Measurements from ENCODE around the gene KCNK10. TPM values are rescaled to one million over a fixed set of nuclear protein-coding genes. Genes with fewer than 3 reads are reported as not detected.

Gene KCNK10
- total and polyA plus RNA-seq, 10 of the 15 experiments (the other 5 are each of a cell fraction or from before 2014, with no cell fraction given) = 0.01 to 0.06 (median 0.02) TPM; not detected in 7

- TF ChIP-seq ZBTB40 (IDR thresholded peaks at IDR 0.05; ENCODE audit: borderline replicate concordance) (no peak), PAX5 (IDR thresholded peaks at IDR 0.05; ENCODE audit: borderline replicate concordance, low read depth, low read length) (no peak), TCF12 (IDR thresholded peaks at IDR 0.05; ENCODE audit: low read depth, low read length) (no peak)
These were observed 41.6 kb downstream of the KCNK10 start (continued) for GRCh38 chr14:88281447-88281846.

GRCh38 chr14:88276923-88277596 lies 46.0 kb downstream of the KCNK10 start:
- RAD21 ChIA-PET (ENCODE audit: unreplicated experiment) = no interaction called here
- Histone ChIP-seq H3K36me3 (ENCODE audit: control insufficient read depth in 2 of 2, insufficient read depth in 2 of 2, low read length in 1 of 2) (no peaks in the 10 kb centered on the region), H3K79me2 (ENCODE audit: control insufficient read depth, insufficient read depth, low read length) (no peaks in the 10 kb centered on the region), H3K9me3 (replicated peaks; ENCODE audit: control insufficient read depth, insufficient read depth, low read length) (no peaks in the 10 kb centered on the region), H3K4me2 (ENCODE audit: control insufficient read depth, insufficient read depth) (no peak overlapping the region), H4K20me1 (ENCODE audit: control insufficient read depth, insufficient read depth) (no peaks in the 10 kb centered on the region), H3K9ac (ENCODE audit: control insufficient read depth, insufficient read depth, low read length) (no peak overlapping the region), H3K4me3 (no peak overlapping the region), H3K27me3 (replicated peaks in 1 of 2; ENCODE audit: control insufficient read depth in 2 of 2, insufficient read depth in 2 of 2, low read length in 1 of 2) (no peaks in the 10 kb centered on the region), H3K4me1 (ENCODE audit: control insufficient read depth, insufficient read depth, low read length) (no peaks in the 10 kb centered on the region), H3K27ac (ENCODE audit: control insufficient read depth, insufficient read depth) (no peak overlapping the region), H2AFZ (ENCODE audit: control insufficient read depth, low read depth, low read length) (no peak overlapping the region)
- 3% methylated on average over 3 of the region's 3 CpGs for WGBS (ENCODE audit: insufficient coverage, insufficient replicate concordance, low lambda C conversion rate, missing lambda C conversion rate)
- FAIRE-seq (no peak), ATAC-seq (no peak), DNase-seq (ENCODE audit: low read depth, low spot score) (no peak)
- CTCF ChIA-PET = no interaction called here
- POLR2A ChIA-PET = no interaction called here
- SMC1A ChIA-PET (ENCODE audit: uncharacterized antibody, unreplicated experiment) = no interaction called here
- in situ Hi-C loops (cut with MboI) (no loop called here), intact Hi-C loops (cut with micrococcal nuclease; ENCODE audit: unreplicated experiment) (no loop called here)
- no TSS peak for BruUV-seq (replicated peaks)
- no peak for TF ChIP-seq MTA3 (IDR thresholded peaks at IDR 0.05; ENCODE audit: borderline replicate concordance, low read length)
- TF ChIP-seq JUND (IDR thresholded peaks at IDR 0.05; ENCODE audit: low read depth, low read length) = no peak
- TF ChIP-seq RELA (IDR thresholded peaks at IDR 0.05; ENCODE audit: borderline replicate concordance, partially characterized antibody) = no peak
- TF ChIP-seq MLLT1 (IDR thresholded peaks at IDR 0.05) = no peak
- TF ChIP-seq NFXL1 (IDR thresholded peaks at IDR 0.05; ENCODE audit: borderline replicate concordance) = no peak
- TF ChIP-seq CUX1 (IDR thresholded peaks at IDR 0.05; ENCODE audit: insufficient replicate concordance, low read depth, low read length) = no peak
- TF ChIP-seq NR2C1 (IDR thresholded peaks at IDR 0.05) = no peak
- no peak for TF ChIP-seq STAT1 (conservative IDR thresholded peaks at IDR 0.05)
- TF ChIP-seq BACH1 (IDR thresholded peaks at IDR 0.05; ENCODE audit: borderline replicate concordance) = no peak
